ENCODE data around the gene UTP14A.
"Not testable (repeated sequence)": the region's sequence is repeated elsewhere in the genome, so short reads cannot be mapped to it uniquely, and the experiment has no call there.

UTP14A gene, protein sequence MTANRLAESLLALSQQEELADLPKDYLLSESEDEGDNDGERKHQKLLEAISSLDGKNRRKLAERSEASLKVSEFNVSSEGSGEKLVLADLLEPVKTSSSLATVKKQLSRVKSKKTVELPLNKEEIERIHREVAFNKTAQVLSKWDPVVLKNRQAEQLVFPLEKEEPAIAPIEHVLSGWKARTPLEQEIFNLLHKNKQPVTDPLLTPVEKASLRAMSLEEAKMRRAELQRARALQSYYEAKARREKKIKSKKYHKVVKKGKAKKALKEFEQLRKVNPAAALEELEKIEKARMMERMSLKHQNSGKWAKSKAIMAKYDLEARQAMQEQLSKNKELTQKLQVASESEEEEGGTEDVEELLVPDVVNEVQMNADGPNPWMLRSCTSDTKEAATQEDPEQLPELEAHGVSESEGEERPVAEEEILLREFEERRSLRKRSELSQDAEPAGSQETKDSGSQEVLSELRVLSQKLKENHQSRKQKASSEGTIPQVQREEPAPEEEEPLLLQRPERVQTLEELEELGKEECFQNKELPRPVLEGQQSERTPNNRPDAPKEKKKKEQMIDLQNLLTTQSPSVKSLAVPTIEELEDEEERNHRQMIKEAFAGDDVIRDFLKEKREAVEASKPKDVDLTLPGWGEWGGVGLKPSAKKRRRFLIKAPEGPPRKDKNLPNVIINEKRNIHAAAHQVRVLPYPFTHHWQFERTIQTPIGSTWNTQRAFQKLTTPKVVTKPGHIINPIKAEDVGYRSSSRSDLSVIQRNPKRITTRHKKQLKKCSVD

DNA sequence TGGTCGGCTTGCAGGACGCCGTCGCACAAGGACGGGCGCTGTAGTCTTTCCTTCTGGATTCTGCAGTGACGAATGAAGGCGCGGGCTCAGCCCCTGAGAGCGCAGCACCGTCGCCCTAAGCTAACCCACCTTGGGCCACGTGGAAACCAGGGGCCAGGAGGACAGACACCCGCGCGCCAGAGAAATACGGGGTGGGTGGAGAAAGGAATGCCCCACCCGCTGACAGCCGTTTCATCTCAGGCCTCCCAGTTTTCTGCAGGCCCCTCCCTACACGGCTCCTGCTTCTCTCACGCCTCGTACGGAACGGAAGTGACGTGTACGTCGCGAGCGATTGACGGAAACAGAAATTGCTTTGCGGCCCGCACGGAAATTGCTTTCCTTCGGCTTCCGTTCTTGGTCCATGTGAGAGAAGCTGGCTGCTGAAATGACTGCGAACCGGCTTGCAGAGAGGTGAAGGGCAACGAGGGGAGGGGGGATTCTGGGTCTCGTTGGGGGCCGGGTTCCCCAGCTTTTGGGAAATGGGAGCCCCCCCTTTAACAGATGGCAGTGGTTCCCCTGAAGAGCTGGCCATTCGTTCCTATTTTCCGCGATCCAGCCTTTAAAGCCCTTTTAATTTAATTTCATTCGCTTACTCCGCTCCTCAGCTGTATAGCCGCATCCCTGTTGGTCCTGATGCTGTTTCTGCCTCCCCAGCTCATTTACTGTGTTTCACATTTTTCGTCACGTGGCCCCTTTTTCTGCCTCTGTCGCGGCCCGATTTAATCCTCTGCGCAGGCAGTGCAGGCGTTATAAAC lies at the start of gene UTP14A:
Gene UTP14A, plus strand, starts transcription at position 378 of the 794 bp plus-strand sequence. Its CDS starts 47 bp downstream, at position 425.
- DNase-seq, result peak; percentile 96

DNA sequence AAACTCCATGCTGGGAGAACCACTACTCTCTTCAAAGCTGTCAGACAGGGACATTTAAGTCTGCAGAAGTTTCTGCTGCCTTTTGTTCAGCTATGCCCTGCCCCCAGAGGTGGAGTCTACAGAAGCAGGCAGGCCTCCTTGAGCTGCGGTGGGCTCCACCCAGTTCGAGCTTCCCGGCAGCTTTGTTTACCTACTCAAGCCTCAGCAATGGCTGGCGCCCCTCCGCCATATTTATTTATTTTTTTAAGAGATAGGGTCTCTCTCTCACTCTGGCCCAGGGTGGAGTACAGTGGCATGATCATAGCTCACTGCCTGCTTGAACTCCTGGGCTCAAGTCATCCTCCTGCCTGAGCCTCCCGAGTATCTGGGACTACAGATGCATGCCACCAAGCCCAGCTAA lies 46.8 kb upstream of the UTP14A start:
- not testable (repeated sequence) for DNase-seq

DNA sequence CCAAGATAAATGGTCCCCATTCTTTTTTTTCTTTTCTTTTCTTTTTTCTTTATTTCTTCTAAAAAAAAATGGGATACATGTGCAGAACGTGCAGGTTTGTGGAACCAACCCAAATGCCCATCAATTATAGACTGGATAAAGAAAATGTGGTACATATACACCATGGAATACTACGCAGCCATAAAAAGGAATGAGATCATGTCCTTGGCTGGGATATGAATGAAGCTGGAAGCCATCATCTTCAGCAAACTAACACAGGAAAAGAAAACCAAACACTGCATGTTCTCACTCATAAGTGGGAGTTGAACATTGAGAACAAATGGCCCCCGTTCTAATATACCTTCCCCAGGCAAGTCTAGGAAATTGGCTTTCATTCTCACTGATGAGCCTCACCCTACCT lies 39.6 kb upstream of the UTP14A start:
- not testable (repeated sequence) for DNase-seq

DNA sequence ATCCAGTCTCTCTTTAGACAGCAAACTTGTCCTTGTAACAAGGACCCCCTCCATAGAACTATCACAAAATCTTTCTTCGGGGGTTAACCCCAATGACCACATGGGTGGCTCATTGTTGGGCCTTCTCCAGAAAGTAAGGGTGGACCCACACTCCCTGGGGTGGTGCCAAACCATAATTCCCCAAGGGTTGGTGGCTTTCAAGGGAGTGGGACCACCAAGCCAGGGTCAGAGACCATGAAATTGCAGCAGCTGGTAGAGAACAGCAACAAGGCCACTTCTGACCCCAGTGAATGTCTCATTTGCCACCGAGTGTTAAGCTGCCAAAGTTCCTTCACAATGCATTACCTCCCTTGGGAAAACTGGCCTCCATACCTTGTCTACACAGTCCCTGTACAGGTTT lies 33.4 kb upstream of the UTP14A start:
- no peak for DNase-seq

DNA sequence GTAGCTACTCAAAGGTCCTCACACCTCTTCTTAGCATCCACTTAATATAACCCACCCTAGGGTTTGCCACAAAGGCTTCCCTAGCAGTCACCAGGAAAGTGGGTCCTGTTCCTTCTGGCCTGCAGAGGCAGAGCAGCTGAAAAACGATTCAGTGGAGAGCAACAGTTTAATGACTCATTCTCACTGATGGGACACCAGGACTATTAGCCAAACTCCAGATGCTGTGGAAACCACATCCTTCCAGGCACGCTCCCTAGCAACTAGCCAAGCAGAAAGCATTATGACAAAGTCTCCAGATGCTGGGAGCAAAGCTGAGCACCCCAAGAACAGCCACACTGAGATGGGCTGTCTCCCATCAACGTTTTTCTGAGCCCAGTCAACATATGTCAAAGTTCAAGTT lies 30.3 kb upstream of the UTP14A start:
- no peak for DNase-seq

DNA sequence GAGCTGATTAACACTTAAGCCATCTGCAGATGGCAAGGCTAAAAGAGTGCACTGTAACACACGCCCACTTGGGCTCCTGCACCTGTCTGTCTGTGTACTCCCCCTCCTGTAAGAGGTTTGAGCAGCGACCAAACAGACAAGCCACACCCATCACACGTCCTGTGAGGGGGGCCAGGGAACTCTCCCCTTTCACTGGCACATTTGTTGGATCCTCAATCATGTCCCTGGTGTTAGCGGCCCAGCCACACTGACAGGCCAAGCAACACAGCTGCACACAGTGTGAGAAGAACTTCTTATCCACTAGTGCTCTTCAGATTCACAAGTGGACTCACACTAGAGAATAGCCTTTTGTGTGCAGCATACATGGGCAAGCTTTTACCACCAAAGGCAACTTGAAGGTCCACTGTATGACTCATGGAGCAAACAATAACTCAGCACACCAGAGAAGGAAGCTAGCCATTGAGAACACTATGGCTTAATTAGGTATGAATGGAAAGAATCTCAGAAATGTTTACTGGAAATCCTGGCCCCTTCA lies 29.1 kb upstream of the UTP14A start:
- DNase-seq, result no peak

DNA sequence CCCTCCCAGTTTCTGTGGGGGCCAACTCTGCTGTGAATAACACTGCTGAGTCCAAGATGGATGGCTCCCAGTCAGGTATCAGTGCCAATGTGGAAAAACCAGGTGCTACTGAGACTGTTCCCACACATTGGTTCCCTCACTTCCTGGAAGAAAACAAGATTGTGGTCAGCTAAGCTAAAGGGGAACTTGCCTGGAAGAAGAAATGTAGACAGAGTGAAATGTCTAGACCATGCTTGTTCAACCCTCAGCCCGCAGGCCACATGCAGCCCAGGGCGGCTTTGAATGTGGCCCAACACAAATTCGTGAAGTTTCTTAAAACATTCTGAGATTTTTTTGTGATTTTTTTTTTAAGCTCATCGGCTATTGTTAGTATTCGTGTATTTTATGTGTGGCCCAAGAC lies 28.6 kb upstream of the UTP14A start:
- DNase-seq, result no peak

DNA sequence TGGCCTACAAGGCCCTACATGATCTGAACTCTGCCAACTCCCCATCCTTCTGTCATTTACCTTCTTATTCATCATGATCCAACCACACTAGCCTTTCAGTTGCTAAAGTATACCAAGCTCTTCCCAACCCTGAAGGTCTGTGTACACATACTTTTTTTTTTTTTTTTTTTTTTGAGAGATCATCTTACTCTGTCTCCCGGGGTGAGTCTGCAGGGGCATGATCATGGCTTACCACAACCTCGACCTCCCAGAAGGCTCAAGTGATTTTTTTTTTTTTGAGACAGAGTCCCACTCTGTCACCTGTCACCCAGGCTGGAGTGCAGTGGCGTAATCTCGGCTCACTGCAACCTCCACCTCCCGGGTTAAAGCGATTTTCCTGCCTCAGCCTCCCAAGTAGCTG lies 5.9 kb upstream of the UTP14A start:
- DNase-seq, result no peak

DNA sequence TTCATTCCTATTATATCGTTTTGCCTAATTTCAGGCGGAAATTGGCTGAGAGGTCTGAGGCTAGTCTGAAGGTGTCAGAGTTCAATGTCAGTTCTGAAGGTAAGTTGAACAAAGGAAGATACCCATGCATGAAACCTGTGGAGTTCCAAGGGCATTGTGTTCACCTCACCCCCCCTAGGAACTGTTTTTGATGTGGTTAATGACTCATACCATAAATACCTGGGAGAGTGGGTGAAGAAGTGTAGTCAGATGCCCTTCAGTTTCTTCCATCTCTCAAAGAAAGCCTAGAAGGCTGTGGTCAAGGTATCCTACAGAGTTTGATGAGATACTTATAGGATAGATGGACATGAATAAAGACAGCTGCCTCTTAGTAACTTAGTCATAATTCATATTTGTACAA lies 2.7 kb downstream of the UTP14A start:
- no peak for DNase-seq

DNA sequence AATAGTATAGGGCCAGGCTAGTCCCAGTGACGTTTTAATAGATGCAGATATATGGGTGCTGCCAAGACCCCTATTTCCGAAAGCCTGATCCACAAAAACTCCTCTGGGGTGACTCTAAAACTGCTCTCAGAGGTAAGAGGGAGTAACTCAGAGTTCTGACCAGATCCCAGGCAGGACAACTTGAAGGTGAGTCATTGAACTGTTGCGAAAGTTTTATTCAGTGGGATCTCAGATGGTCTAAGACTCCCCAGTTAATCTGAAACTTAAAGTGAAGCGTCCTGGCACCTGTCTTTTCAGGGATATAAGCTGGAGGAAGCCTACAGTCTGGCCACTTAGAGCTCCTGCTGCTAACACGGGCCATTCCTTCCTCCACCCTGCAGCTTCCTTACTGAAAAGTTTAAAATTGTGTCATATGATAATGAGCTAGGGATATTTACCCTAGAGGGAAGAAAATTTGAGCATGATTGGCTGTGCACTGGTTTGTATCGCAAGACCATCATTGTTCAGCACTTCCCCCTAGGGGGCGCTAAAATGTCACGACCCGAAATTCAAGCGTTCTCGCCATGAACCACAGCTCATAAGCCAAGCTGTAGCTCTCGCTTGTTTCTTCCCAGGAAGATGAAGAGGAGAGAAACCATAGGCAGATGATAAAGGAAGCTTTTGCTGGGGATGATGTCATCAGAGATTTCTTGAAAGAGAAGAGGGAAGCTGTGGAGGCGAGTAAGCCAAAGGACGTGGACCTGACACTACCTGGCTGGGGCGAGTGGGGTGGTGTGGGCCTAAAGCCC lies 19.5 kb downstream of the UTP14A start:
- peak; percentile 69 for DNase-seq

DNA sequence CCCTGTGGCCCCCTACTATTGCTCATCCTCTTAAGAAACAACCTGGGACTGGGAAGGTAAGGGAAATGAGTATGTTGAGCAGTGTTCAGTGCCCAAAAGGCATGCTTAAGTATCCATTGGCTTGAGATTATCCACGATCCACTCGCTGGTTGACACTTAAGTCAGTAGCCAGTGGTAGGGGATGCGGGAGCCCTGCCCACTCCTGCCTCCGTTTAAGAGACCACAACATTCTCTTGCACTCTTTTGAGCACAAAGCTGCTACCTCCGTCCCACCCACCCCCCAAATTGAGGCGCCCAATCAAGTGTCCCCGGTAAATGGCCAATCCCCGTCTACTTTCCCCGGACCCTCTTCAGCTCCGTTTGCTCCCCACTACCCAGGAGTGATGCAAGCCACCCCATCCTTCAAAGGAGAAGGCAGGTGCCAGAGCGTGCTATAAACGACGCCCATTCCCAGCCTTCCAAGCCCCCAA lies 25.0 kb downstream of the UTP14A start:
- no peak for DNase-seq

DNA sequence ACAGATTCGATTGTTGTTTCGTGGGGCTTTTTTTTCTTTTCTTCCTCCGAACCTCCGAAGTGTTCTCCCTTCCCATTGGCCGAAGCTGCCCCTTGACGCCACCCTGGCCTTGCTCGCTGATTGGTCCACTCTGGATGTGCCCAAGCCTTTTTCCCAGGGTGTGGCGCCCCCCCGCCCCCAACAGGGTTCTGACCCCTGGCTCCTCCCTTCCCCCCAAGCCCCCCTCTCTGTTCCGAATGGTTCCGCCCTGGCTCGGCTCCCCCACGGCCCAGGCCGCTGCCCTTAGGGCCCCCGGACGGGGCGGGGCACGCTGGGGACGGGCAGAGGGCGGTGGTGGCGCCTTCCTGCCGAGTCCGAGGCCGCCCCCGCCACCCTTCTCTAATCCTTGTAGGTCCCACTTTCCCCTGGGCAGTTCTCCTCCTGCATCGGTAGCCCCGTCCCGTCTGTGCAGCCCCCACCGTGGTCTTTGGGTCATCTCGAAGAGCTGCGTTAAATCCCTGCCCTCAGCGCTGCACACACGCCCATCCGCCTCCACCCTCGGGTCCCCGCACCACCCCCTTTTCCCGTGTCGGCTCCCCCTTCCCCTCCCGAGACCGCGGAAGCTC lies 25.5 kb downstream of the UTP14A start:
- peak; percentile 94 for DNase-seq

DNA sequence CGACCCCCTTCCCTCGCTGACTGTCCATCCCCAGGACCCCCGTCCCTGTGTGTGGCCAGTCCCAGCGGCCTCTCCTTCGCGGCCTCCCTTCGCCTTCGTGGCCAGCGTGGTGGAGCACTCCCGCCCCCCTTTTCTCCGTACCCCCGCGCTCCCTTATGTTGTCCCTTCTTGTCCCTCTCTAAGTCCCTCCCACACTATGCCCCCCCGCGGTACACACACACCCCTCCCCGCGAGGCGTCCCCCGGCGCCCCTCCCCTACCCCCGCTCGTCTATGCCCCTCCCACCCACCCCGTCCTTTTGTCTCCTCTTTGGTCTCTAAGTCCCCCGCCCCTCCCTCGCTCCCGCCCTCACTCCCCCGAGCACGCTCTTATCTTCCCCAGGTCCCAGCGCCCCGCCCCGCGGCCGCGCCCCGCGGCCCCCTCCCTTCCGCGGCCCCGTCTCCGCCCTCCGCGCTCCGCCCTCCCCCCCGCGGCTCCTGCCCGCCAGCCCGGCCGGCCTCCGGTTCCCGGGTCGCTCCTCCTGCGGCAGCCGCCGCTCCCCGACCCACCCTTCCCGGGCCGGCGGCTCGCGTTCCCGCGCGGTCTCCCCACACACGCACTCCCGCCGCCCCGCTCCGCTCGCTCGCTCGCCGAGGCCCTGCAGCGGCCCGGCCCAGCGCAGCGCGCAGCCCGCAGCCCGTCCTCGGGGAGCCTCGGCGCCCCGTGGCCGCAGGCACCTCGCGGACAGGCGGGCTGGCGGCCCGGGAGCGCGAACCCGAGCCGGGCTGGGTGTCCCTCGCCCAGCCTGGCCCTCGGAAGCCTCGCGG lies 26.3 kb downstream of the UTP14A start:
- peak; percentile 76 for DNase-seq

DNA sequence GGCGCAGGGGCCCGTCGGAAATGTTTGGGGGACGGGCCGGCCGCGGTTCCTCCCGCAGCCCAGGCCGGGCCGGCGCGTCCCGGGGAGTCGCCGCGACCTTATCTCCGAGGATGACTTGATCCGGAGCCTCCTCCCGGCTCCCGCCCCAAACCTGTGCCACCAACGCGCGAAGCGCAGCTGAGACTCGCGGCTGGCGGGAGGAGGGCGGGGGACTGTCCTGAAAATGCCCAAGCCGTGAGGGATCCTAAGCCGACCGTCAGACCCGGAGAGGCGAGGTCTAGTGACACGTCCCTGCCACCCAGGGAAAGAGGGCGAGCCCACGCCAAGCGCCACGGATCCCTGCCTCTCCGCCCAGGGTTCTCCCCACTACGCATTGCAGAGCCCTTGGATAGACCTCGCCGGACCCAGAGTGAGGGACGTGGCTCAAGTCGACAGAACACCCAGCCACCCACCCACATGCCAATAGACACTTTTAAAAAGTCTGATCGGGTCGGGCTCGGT lies 26.9 kb downstream of the UTP14A start:
- DNase-seq, result no peak

DNA sequence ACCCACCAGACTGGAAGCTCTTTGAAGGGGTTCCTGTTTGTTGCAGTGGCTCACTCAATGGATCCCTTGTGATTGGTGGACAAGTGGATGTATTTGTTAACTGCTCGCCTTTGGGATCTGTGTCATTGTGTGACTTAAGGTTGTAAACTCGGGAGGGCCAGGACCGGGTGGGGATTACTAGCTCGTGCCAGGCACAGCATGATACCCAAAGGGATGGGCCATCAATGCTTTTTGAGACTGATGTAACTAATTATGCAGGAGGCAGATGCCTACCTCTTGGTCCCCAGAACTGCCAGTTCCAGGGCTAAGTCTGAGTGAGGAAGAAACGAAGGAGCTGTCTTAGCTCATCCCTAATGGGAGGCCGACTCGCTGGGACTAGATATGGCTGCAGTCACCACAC lies 27.7 kb downstream of the UTP14A start:
- DNase-seq, result no peak

DNA sequence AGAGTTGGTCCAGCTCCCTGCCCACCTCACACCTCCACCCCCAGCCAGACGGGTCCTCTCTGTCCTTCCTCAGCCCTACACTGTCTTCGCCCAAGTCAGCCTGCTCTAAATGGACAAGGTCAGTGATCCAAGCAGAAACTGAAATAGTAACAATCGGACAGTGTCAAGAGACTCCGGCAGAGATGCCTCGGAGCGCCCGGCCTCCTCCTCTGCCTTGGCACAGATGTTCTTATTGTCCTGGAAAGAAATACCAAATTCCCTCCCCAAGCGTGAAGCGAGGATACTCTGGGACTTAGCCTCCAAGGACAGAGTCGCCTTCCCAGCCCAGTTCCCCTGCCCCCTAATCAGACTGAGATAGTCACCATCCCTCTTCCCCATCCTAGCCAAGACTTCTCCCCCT lies 28.5 kb downstream of the UTP14A start:
- no peak for DNase-seq

DNA sequence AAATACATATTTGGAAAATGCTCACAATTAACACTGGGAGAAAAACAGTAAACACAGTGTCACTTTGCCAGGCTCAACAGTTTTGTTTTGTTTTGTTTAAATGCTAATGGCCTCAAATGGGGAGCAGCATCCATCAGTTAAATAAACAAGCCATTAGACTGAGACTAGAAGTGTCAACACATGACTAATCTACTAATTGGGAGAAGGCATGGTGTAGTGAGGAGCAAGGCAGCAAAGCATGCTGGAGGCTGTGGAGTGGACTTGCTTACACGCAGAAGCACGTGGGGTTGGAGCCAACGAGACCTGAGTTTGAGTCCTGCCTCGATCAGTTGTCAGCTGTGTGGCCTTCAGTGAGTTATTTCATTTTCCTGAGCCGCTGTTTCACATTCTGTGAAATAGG lies 29.0 kb downstream of the UTP14A start:
- no peak for DNase-seq

DNA sequence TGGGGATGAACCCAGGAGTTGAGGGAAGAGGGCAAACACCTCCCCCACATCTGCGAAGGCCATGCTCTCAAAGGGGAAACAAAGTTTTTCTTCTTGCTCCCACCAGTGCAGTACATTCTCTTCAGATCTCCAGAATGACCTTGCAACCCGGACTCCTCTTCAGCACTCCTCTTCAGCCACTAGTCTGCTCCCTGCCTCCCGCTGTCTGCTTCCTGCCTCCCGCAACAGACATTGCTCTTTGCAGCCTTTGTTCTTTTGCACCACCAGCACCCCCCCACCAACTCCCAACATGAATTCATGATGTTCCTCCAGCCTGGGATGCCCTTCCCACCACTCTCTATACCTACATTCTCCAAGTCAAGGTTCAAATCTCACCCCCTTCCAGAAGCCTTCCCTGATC lies 32.1 kb downstream of the UTP14A start:
- DNase-seq, result no peak

DNA sequence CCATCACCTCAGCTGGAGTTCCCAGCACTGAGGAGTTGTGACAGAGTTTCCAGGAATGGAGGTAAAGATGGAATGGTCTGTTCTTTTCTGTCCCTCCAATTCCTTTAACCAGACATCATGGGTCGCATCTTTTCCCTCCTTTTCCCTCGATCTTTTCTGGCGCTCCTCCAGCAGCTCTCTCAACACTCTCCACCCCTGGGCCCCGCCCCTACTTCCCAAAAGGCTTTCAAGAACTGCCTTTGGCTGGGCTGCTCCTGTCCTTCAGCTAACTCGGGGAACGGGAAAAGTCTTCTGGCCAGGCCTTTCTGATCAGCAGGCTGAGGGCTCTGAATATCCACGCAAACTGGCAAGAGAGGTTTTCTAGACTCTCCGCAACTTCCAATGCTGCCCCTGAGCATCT lies 34.0 kb downstream of the UTP14A start:
- peak; percentile 49 for DNase-seq

DNA sequence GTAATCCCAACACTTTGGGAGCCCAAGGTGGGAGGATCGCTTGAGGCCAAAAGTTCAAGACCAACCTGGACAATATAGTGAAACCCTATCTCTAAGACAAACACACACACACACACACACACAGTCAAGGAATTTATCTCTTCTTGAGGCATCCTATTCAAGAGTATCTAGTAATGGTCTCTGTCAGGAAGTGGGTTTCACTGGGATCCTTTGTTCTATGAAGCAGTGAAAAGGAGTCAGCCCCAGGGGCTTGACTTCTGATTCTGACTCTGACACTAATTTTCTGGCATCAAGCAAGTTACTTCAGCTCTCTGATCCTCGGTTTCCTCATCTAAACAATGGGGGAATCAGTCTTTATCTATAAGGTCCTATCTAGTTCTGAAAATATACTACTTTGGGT lies 34.8 kb downstream of the UTP14A start:
- DNase-seq, result no peak

DNA sequence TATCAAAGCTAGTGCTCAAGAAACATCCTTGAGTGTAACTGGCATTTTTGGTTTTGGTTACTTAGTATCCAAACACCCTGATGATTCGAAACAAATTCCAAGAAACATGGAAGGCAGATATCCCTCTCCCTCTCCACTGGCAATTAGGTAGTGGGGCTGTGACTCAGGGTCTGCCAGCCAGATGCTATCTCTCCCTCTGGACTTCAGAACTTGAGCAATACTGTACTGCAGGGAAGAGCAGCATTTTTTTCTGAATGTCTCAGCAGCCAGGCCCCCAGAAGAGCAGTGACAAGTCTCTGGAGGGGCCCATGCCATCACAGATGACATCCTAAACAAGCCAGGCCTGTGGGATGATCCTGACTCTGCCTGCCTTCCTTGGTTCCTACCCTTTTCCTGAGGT lies 39.2 kb downstream of the UTP14A start:
- no peak for DNase-seq

Data from NCI-H2227 treated with DMSO at 0.1 percent for 48 hours (cell line).